Thoracic aorta (tissue), 2 donors: ENCODE results near the gene KIF26B. TPM values are rescaled to one million over a fixed set of nuclear protein-coding genes. Genes with fewer than 3 reads are reported as not detected.

Experiments
- ATAC-seq: fragments of 150-250 bp; one replicate; pipeline ENCODE4 v1.8.0; 2017; ENCODE audit warnings: low read depth; ENCODE audit not compliant: insufficient number of reproducible peaks, low FRiP score
- DNase-seq: peaks from one replicate; pipeline ENCODE4 v3.0.0-alpha.2; 2020; ENCODE audit warnings: low spot score
- H3K27ac ChIP-seq, 2 donors: fragments of 200-600 bp; sonication (generic); 1 replicate in 1 of 2; 2 replicates in 1 of 2; pipeline ENCODE4 v1.5.1; 2016; ENCODE audit warnings: mild to moderate bottlenecking in 2 of 2, moderate library complexity in 2 of 2
- H3K27me3 ChIP-seq: fragments of 200-600 bp; sonication (generic); replicated peaks from 2 replicates; pipeline ENCODE4 v1.6.0; 2016; ENCODE audit warnings: mild to moderate bottlenecking; ENCODE audit not compliant: insufficient read depth
- H3K36me3 ChIP-seq: fragments of 200-600 bp; sonication (generic); one replicate; pipeline ENCODE4 v1.5.1; 2016
- H3K4me1 ChIP-seq, 2 donors: fragments of 200-600 bp; sonication (generic); 1 replicate in 1 of 2; 2 replicates in 1 of 2; pipeline versions ENCODE4 v1.5.1 to v1.6.0; 2016; ENCODE audit warnings: low read depth in 2 of 2, mild to moderate bottlenecking in 1 of 2; ENCODE audit not compliant: control insufficient read depth in 1 of 2
- H3K4me3 ChIP-seq: fragments of 200-600 bp; sonication (generic); 2 replicates; pipeline ENCODE4 v1.5.1; 2016; ENCODE audit warnings: mild to moderate bottlenecking
- H3K9me3 ChIP-seq: fragments of 200-600 bp; sonication (generic); 2 replicates; pipeline ENCODE4 v1.5.1; 2016
- CTCF ChIP-seq: fragments of 200-600 bp; sonication (generic); IDR thresholded peaks from one replicate; pipeline ENCODE4 v1.5.1; 2019; ENCODE audit warnings: antibody characterized with exemption
- total RNA-seq, 2 donors: library from RNA; depleted of rRNA; stranded (reverse); fragments of >200 nt; gene quantifications; one replicate each; pipeline versions ENCODE4 v1.1.0 to v1.2.3, GENCODE V29; 2016

Gene KIF26B
- total RNA-seq, 2 donors from 2014 or later: 0.14 to 0.41 TPM

- Histone ChIP-seq H3K27me3 (no peaks in the 10 kb centered on the region), H3K36me3 (no peaks in the 10 kb centered on the region), H3K27ac (no peak overlapping the region), H3K9me3 (no peaks in the 10 kb centered on the region), H3K4me3 (no peak overlapping the region), H3K4me1 (no peaks in the 10 kb centered on the region)
- no peak for DNase-seq
- no peak for TF ChIP-seq CTCF
- ATAC-seq: no peak
Measured at GRCh38 chr1:245198748-245199516, 44.1 kb downstream of the KIF26B start.

GRCh38 chr1:245200146-245200545 is 45.4 kb downstream of the KIF26B start:
- TF ChIP-seq CTCF: no peak
- H3K27me3 ChIP-seq: no peaks in the 10 kb centered on the region
- no peaks in the 10 kb centered on the region for H3K4me1 ChIP-seq
- ATAC-seq: no peak
- no peak overlapping the region for H3K4me3 ChIP-seq
- H3K27ac ChIP-seq: no peak overlapping the region
- H3K36me3 ChIP-seq: no peaks in the 10 kb centered on the region
- DNase-seq: no peak
- H3K9me3 ChIP-seq: no peaks in the 10 kb centered on the region

- Histone ChIP-seq H3K9me3 (peaks cover 3% of the 10 kb centered on the region), H3K36me3 (no peaks in the 10 kb centered on the region), H3K27ac (no peak overlapping the region), H3K4me1 (no peaks in the 10 kb centered on the region), H3K27me3 (no peaks in the 10 kb centered on the region), H3K4me3 (no peak overlapping the region)
- DNase-seq: no peak
- no peak for TF ChIP-seq CTCF
- ATAC-seq: no peak
Measured at GRCh38 chr1:245201201-245201600, 46.4 kb downstream of the KIF26B start.

- Histone ChIP-seq H3K27ac (no peak overlapping the region), H3K36me3 (no peaks in the 10 kb centered on the region), H3K9me3 (peaks cover 10% of the 10 kb centered on the region), H3K4me3 (no peak overlapping the region), H3K4me1 (no peaks in the 10 kb centered on the region), H3K27me3 (no peaks in the 10 kb centered on the region)
- ATAC-seq (no peak), DNase-seq (no peak)
- TF ChIP-seq CTCF: no peak
Measured at GRCh38 chr1:245201827-245202226, 47.0 kb downstream of the KIF26B start.

DNA sequence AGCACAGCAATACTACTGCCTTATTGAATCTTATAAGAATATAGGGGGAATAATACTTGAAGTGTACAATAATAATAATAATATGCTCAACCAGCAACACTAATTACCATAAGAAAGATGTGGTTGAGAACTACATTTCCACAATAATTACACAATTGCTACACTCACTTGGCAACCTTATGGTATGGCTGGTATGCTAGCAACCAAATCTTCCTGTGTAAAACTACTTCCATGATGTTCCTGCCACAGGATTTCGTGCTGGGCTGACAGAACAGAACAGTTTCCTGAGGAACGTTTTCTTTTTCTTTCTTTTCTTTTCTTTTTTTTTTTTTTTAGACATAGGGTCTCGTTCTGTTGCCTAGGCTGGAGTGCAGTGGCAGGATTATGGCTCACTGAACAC is 50.6 kb downstream of the KIF26B start:
- TF ChIP-seq CTCF: no peak
- H3K9me3 ChIP-seq: peaks cover 24% of the 10 kb centered on the region

More for the DNA sequence above, 50.6 kb downstream of the KIF26B start:
- H3K27ac ChIP-seq: no peak overlapping the region
- no peaks in the 10 kb centered on the region for H3K36me3 ChIP-seq
- no peak overlapping the region for H3K4me3 ChIP-seq
- ATAC-seq (no peak), DNase-seq (no peak)
- H3K4me1 ChIP-seq: no peaks in the 10 kb centered on the region
- no peaks in the 10 kb centered on the region for H3K27me3 ChIP-seq
